ENCODE measurements around the gene STAB2.

STAB2 gene

DNA sequence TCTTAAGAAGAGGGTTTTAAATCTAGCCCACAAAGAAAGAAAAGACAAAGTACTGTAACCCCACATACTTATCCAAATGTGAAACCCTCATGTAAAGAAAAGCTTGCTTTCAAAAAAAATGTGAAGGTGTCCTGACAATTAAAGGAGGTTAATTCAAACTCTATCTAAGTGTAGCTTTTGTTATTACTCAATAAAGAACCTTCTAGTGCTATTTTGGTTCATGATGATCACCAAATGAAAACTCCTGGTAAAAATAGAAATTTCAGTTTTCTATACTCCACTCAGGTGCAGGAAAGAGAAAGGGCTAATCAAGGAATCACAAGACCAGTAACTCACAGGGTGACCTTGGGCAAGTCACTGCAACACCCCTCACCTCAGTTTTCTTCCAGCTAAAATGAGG lies 1.6 kb downstream of the STAB2 start:
- no peak for DNase-seq (ENCODE audit: low spot score)

DNA sequence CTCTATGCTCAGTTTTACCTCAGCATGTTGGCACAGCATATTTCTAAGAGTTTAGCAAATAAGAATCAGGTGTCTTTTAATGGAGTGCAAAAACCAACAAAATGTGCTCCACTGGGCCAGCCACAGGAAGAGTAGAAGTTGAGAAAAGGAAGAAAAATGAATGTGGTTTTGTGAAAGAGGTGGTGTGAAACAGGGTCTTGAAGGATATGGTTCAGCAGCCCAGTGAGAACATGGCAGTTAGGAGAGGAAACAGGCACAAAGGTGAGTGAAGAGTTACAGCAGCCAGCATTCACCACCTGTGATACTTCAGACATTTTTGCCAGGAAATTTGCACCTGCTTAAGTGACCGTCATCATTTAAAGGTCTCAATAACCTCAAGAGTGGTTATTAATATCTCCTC lies 2.4 kb downstream of the STAB2 start:
- no peak for DNase-seq (ENCODE audit: low spot score)

DNA sequence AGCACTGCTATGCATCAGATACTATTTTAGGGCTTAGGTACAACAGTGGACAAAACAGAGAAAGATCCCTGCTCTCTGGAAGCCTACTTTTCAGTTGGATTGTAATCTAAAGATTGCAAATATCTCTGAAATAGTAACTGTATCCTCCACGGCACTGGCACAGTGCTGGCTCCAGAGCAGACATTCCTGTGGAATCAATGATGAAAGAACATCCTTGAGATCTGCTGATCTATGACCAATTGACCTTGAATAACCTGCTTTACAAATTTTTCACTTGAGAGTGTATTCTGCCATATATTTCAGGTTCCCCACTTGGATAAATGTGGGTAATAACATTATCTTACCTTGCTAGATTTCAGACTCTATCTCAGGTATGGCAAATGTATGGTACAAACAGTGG lies 3.2 kb downstream of the STAB2 start:
- no peak for DNase-seq (ENCODE audit: low spot score)

DNA sequence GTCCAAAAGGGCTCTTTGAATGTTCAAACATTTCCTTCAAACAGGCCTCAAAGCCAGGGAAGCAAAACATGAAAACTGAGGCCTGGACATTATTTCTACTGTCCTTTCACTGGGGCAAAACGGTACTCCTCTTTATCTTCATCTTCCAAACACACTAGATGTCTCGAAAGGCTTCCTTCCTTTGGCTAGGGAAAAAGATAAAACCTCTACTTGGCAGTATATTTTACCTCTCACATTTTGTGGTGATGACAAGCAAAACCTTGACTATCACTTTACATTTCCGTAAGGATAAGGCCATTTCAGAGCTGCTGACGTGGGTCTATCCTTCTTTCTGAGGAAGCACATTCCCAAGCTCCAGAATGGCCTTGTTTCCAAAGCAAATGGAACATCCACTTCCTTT lies 9.9 kb downstream of the STAB2 start:
- no peak for DNase-seq (ENCODE audit: low spot score)

DNA sequence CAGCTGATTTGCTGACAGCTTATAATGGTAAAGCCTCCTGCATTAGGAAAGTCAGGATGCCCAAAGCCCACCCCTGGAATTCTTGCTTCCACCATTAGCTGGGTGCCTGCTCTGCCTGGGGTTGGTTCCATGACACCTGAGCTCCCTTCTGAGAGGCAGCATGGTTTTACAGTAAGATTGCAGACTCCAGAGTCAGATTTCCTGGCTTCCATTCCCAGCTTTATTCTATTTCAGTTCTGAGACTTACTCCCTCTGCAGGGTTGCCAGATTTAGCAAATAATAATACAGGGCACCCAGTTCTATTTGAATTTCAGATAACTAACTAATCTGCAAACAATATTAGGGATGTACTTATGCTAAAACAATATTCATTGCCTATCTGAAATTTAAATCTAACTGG lies 12.2 kb downstream of the STAB2 start:
- no peak for DNase-seq (ENCODE audit: low spot score)

DNA sequence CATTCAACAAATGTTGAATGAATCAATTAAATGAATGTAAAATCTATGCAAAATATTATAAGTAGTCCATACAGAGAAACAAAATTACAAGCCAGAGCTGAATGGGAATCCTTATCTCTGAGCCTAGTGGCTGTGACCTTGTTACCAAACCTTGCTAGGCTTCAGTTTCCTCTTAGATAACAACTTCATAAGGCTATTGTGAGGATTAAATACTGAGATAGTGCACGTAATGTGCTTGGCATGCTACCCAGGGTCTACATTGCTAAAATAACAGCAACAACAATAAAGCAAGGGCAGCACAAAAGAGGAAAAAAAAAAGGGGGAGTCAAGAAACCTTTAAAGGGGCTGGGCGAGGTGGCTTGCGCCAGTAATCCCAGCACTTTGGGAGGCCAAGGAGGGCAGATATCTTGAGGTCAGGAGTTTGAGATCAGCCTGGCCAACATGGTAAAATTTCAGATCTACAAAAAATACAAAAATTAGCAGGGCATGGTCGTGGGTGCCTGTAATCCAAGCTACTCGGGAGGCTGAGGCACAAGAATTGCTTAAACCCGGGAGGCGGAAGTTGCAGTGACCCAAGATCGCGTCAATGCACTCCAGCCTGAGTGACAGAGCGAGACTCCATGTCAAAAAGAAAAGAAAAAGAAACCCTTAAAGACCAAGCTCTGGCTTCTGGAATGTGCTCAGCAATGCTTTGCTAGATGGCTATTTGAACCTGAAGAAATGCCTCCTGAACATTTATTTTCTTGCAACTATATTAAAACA lies 14.1 kb downstream of the STAB2 start:
- no peak for DNase-seq (ENCODE audit: low spot score)

- DNase-seq (ENCODE audit: low spot score) = no peak
These were observed 33.3 kb downstream of the STAB2 start for GRCh38 chr12:103620395-103620794.

GRCh38 chr12:103623716-103624115 lies 36.6 kb downstream of the STAB2 start:
- no peak for DNase-seq (ENCODE audit: low spot score)

DNA sequence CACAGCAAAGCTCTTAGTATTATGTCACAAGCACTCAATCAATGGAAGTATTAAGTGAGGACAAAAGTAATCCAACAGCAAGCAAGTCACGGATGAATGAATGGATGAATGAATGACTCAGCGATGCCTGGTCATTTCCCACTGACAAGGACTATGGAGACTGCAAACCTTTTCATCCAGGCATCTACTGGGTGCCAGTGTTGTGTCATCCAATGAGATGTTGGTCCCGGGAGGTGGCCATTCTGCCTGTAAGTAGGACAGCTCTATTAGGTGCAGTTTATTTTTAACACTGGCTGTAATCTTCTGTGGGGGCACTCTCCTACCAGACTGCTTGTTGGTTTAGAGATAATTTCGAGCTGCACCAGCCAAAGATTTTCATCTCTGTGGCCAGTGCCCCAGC lies 39.4 kb downstream of the STAB2 start:
- DNase-seq (ENCODE audit: low spot score) = peak; percentile 37

DNA sequence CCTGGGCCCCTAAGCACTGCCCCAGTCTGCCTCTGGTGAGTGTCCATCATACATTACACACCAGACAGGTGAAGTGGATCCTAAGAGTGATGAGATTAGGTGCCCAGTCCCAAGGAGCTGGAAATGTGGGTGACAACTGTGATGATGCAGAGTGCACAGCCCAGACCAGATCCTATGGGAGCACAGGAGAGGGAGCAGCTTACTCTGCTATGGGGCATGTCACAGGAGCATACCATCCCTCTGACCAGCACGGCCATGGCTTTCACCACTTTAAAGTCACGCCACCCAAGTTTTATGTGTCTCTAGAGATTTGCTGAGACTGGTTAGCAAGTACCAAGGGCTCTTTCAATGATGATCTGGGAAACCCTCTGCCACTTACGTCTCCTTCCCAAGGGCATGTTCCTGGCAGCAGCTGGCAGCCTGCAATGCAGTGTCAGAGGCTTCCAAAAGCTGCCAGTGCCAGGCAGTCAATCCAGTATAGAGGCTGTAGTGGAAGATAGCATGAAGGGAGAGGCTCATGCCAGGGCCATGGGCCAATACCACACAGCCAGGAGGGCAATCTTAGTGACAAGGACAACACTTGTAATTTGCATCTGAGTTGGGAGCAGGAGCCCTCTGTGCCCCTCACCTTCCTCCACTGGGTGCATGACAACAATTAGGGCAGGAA lies 40.2 kb downstream of the STAB2 start:
- DNase-seq (ENCODE audit: low spot score) = no peak

DNA sequence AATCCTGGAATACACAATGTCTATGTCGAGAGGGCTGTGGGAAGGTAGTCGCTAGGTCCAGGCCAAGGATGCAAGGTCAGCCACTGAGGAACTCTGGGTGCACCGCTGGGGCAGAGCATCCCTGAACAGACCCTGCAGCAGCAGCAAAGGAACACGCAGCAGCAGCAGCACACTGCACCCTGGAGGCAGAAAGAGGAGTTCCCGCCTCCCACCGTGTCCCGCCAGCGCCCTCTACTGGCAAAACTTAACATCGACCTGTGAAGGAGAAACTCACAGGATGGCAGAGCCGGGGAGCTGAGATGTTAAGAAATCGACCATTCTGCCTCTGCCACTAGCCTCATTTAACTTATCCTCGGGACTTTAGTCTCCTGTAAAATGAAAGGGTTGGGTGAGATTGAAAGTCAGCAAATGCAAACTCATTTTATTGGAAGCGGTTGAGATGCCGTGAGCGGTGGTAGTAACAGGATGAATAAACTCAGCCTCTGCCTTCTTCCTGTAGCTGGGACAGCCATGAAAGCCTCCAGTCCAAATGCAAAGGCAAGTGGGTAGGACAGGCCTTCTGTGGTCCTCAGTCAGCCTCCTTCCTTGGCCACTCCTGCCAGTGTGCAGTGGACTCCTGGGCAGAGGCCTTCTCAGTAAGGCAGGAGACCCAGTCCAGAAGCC lies 45.6 kb downstream of the STAB2 start:
- DNase-seq (ENCODE audit: low spot score) = peak; percentile 82

DNA sequence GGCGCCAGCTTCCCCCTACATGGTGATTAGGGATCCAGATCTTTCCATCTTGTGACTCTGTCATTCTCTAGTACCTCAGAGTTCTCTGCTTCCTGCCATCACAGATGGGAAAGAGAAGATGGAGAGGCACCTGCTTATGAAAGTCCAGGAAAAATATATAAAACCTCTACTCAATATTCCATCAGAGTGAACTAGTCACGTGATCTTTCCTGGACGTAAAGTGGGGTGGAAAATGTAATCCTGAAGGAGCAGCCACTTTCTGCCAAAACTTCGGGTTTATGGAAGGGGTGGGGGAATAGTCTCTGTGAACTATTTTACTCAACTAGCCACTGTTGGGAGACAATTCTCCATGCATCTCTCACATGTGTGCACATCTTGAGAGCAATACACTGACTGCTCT lies 47.7 kb downstream of the STAB2 start:
- DNase-seq (ENCODE audit: low spot score) = no peak

DNA sequence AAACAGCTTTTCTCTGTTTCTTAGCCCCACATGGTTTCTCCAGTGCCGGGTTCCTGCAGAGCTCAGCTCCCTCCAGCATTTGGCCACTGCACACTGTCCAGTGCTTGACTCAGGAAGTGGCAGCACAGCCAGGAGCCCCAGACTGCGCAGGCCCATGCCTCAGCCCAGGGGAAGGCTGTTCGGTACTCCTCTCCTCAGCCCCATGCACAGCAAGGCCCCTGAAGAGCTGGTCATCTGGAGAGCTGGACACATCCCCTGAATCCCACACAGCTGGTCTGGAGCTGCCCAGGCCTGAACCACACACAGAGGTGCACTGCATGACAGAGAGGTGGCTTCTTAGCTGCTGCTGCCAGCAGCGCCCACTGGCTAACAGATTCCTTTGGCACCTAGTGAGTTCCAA lies 48.3 kb downstream of the STAB2 start:
- no peak for DNase-seq (ENCODE audit: low spot score)

DNA sequence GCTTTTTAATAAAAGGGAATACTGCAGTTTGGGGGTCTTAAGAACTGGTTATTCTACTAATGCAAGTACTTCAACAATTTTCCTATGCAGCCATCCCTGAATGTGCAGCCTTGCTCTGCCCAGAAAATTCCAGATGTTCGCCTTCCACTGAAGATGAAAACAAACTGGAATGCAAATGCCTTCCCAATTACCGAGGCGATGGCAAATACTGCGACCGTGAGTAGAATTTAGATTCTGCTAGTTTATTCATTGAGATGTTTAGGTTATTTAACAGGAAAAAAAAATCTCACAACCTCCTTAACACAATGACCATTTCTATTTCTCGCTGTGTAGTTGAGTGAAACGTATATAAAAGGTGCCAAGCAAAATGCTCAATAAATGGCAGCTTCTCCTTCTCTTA lies 49.9 kb downstream of the STAB2 start:
- no peak for DNase-seq (ENCODE audit: low spot score)

- no peak for DNase-seq (ENCODE audit: low spot score)
These were observed 50.4 kb downstream of the STAB2 start for GRCh38 chr12:103637429-103637828.

- DNase-seq (ENCODE audit: low spot score) = no peak
These were observed 52.9 kb downstream of the STAB2 start for GRCh38 chr12:103639983-103640382.

GRCh38 chr12:103640410-103640809 lies 53.3 kb downstream of the STAB2 start:
- DNase-seq (ENCODE audit: low spot score) = no peak

DNA sequence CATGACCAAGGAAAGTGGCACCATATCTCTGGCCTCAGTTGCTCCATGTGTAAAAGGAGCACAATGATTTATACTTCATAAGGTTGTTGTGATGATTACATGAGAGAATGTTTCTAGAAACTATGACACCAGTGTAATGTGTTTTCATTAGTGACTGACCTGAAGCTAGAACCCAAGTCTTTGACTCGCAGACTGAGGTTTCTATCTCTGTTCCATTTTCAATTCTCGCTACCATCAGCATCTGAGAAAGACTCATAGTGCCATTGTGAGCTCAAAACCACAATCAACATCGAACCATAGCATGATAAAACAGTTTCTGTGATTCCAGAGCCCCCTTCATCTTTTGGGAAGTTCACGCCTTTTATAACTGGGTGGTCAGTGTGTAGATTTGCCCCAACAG lies 53.8 kb downstream of the STAB2 start:
- no peak for DNase-seq (ENCODE audit: low spot score)

DNA sequence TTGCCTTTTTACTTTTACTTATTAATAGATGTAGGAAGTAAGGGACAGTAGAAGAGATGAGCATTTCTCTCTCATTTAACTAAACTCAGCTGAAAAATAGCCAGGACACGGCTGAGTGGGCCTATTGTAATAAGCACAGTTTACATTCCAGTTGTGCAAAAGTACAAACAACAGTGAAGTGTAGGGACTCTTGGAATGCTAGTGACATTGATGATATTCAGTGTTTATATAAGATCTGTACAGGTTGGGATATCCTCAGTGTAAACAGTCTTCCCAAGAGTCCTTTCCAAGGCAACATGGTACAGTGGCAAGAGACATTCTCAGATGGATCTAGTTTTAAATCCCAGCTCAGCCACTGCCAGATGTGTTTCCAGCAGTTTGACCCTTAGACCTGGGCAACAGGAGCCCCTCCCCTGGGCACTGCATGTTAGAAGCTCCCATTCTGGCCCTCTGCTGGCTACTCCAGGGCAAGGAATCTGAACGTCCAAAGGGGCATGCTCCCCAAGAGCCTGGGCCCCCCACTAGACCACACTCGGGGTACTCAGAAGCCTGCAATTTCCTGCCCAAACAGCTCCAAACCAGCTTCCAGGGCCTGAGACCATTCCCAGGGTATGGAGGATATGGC lies 55.3 kb downstream of the STAB2 start:
- no peak for DNase-seq (ENCODE audit: low spot score)

GRCh38 chr12:103645202-103645601 lies 58.1 kb downstream of the STAB2 start:
- peak; percentile 25 for DNase-seq (ENCODE audit: low spot score)

DNA sequence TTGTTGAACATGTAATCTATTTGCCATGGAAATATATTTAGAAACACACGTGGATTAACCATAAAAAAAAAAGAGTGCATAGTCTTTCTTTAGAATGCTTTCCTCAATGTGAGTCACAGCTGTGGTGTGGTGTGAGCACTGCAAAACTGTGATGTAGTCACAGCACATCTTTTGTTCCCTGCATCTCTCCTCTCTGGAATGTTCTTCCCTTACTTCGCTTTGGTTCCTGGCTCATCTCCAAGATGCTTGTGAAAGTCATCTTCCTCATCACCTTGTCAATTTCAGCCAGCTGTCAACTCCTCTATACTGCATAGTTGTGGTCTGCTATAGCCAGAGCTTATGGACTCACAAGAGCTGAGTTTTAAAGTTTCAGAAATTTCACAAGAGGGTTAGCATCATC lies 60.2 kb downstream of the STAB2 start:
- peak; percentile 34 for DNase-seq (ENCODE audit: low spot score)

DNA sequence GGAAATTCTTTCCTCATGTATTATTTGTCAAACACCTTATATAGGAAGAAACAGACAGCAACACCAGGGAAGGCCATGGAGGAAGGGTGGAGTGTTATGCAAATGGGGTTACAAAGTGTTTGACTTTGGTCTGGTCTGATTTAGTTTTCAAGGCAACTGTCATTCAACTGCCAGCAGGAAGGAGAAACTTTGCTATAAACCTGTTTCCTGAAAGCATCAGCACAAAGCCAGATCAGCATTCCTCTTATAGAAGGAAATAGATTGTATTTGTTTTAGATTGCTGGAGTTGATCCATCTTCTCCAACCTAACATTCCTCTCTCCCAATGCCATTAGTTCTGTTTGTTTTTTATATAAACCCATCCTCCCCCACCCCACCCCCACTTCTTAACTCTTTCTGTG lies 65.7 kb downstream of the STAB2 start:
- DNase-seq (ENCODE audit: low spot score) = no peak

Measured in GM03348 (cell line).